ENCODE results near the gene IL36B. TPM values are rescaled to one million over a fixed set of nuclear protein-coding genes. Genes with fewer than 3 reads are reported as not detected.

The IL36B gene
- total RNA-seq, 1 experiment from 2014 or later, result not detected

DNA sequence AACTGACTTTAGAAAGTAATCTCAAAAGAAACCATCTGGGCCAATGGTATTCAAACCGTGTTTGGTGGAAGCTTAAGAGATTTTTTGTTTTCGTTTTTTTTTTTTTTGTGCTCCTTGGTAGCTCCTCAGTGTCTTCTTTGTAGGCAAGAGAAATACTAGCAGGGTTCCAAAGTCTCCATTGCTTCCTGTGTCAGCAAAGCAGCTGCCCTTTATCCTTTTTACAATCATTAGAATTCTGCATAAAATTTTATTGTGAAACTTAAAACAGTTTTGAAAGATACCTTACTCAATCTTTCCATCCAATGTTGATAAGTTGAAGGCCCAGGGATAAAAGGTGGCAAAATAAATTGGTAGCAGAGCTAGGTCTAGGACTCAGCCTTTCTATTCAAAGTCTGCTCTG is 15.6 kb upstream of the IL36B start:
- Histone ChIP-seq H3K36me3 (replicated peaks; ENCODE audit: control insufficient read depth, insufficient read depth, low read length) (no peaks in the 10 kb centered on the region), H3K27me3 (ENCODE audit: control insufficient read depth, insufficient read depth, low read length) (peaks cover 2% of the 10 kb centered on the region; the same call in 1 of the 2 replicates), H3K4me3 (ENCODE audit: insufficient read depth, low read depth, low read length) (no peak overlapping the region)
- no peak for DNase-seq

GRCh38 chr2:113067681-113068080 is 15.0 kb upstream of the IL36B start, which contains the start of gene IL1F10:
TSS of gene IL1F10 (plus strand) at chr2:113067970. CDS start at chr2:113072739, 4,769 bp downstream.
- DNase-seq, result no peak
- H3K36me3 ChIP-seq (replicated peaks; ENCODE audit: control insufficient read depth, insufficient read depth, low read length), result no peaks in the 10 kb centered on the region
- H3K27me3 ChIP-seq (ENCODE audit: control insufficient read depth, insufficient read depth, low read length), result peaks cover 2% of the 10 kb centered on the region; the same call in 1 of the 2 replicates
- H3K4me3 ChIP-seq (ENCODE audit: insufficient read depth, low read depth, low read length), result no peak within 1 kb of the TSS

DNA sequence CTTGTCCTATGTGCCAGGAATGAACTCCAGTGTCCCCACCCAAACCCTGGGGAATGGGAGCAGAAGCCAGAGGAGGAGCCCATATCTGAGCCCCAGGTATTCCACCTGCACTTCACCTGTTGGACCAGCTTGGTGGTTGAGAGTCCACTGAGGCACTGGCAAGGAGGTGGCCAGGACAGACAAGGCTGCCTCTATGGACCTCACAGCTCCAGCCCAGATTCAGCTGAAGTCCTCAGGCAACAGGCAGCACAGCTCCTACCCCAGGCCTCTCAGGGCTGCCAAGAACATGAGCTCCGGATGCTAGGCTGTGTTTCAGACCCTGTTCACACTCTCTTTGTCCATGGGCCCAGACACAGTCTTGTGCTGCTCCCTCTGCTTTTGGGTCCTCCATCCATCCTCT is 12.2 kb upstream of the IL36B start:
- Histone ChIP-seq H3K36me3 (replicated peaks; ENCODE audit: control insufficient read depth, insufficient read depth, low read length) (no peaks in the 10 kb centered on the region), H3K4me3 (ENCODE audit: insufficient read depth, low read depth, low read length) (no peak overlapping the region), H3K27me3 (ENCODE audit: control insufficient read depth, insufficient read depth, low read length) (peaks cover 4% of the 10 kb centered on the region)
- no peak for DNase-seq

DNA sequence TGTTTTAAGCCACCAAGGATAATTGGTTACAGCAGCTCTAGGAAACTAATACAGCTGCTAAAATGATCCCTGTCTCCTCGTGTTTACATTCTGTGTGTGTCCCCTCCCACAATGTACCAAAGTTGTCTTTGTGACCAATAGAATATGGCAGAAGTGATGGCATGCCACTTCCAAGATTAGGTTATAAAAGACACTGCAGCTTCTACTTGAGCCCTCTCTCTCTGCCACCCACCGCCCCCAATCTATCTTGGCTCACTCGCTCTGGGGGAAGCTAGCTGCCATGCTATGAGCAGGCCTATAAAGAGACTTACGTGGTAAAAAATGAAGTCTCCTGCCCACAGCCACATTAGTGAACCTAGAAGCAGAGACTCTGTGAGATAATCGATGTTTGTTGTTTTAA is 11.6 kb upstream of the IL36B start:
- H3K36me3 ChIP-seq (replicated peaks; ENCODE audit: control insufficient read depth, insufficient read depth, low read length), result no peaks in the 10 kb centered on the region
- peaks cover 4% of the 10 kb centered on the region for H3K27me3 ChIP-seq (ENCODE audit: control insufficient read depth, insufficient read depth, low read length)
- H3K4me3 ChIP-seq (ENCODE audit: insufficient read depth, low read depth, low read length), result no peak overlapping the region
- DNase-seq, result no peak

GRCh38 chr2:113061896-113062770 is 9.5 kb upstream of the IL36B start:
- peaks cover 6% of the 10 kb centered on the region for H3K27me3 ChIP-seq (ENCODE audit: control insufficient read depth, insufficient read depth, low read length)
- DNase-seq, result no peak
- no peaks in the 10 kb centered on the region for H3K36me3 ChIP-seq (replicated peaks; ENCODE audit: control insufficient read depth, insufficient read depth, low read length)
- no peak overlapping the region for H3K4me3 ChIP-seq (ENCODE audit: insufficient read depth, low read depth, low read length)

- Histone ChIP-seq H3K27me3 (ENCODE audit: control insufficient read depth, insufficient read depth, low read length) (peaks cover 6% of the 10 kb centered on the region), H3K36me3 (replicated peaks; ENCODE audit: control insufficient read depth, insufficient read depth, low read length) (no peaks in the 10 kb centered on the region), H3K4me3 (ENCODE audit: insufficient read depth, low read depth, low read length) (no peak overlapping the region)
- DNase-seq, result no peak
Measured at GRCh38 chr2:113061241-113061640, 8.6 kb upstream of the IL36B start.

DNA sequence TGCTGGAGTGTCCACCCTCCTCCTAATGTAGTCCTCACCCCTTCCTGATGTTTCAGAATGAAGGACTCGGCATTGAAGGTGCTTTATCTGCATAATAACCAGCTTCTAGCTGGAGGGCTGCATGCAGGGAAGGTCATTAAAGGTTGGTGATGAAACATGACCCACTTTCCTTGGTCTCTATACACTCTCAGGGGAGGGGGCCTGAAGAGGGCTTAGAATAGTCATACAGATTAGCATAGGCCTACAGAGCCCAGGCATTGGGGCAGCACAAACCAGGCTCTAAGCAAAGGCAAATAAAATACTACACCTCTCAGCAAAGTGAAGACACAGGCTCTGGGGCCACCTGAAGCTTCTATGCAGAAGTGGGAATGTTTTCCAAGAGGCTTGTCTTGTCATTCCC is 8.1 kb upstream of the IL36B start:
- H3K27me3 ChIP-seq (ENCODE audit: control insufficient read depth, insufficient read depth, low read length), result peaks cover 6% of the 10 kb centered on the region
- no peak for DNase-seq
- no peak overlapping the region for H3K4me3 ChIP-seq (ENCODE audit: insufficient read depth, low read depth, low read length)
- no peaks in the 10 kb centered on the region for H3K36me3 ChIP-seq (replicated peaks; ENCODE audit: control insufficient read depth, insufficient read depth, low read length)

DNA sequence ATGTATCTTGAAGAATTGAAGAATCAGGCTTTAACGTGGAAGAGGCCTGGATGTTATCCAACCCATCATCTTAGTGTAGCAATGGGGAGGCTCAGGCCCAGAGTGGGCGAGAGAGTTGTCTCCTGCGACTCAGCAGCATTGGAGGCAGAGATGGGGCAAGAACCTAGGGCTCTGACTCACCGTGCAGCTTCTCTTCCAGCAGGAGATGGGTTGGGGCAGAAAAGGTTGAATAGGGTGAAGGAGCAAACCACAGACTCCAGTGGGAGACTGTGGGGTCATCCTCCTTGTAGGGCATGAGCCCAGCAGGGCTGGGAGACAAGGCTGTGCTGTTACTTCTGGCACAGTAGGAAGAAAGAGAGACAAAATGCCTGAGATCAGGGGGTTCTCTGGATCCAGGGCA is 7.7 kb upstream of the IL36B start:
- H3K27me3 ChIP-seq (ENCODE audit: control insufficient read depth, insufficient read depth, low read length), result peaks cover 6% of the 10 kb centered on the region
- DNase-seq, result no peak
- no peak overlapping the region for H3K4me3 ChIP-seq (ENCODE audit: insufficient read depth, low read depth, low read length)
- H3K36me3 ChIP-seq (replicated peaks; ENCODE audit: control insufficient read depth, insufficient read depth, low read length), result no peaks in the 10 kb centered on the region

GRCh38 chr2:113058998-113059960 is 6.6 kb upstream of the IL36B start, which contains the start of gene IL36RN:
TSS of gene IL36RN (plus strand) at chr2:113059198. CDS start at chr2:113059439, 241 bp downstream.
- H3K27me3 ChIP-seq (ENCODE audit: control insufficient read depth, insufficient read depth, low read length), result peaks cover 4% of the 10 kb centered on the region
- H3K4me3 ChIP-seq (ENCODE audit: insufficient read depth, low read depth, low read length), result no peak within 1 kb of the TSS
- H3K36me3 ChIP-seq (replicated peaks; ENCODE audit: control insufficient read depth, insufficient read depth, low read length), result no peaks in the 10 kb centered on the region
- DNase-seq, result no peak

GRCh38 chr2:113058411-113058994 is 5.8 kb upstream of the IL36B start:
- Histone ChIP-seq H3K27me3 (ENCODE audit: control insufficient read depth, insufficient read depth, low read length) (peaks cover 4% of the 10 kb centered on the region), H3K4me3 (ENCODE audit: insufficient read depth, low read depth, low read length) (no peak overlapping the region), H3K36me3 (replicated peaks; ENCODE audit: control insufficient read depth, insufficient read depth, low read length) (no peaks in the 10 kb centered on the region)
- no peak for DNase-seq

GRCh38 chr2:113057117-113057516 is 4.5 kb upstream of the IL36B start:
- H3K36me3 ChIP-seq (replicated peaks; ENCODE audit: control insufficient read depth, insufficient read depth, low read length), result no peaks in the 10 kb centered on the region
- H3K4me3 ChIP-seq (ENCODE audit: insufficient read depth, low read depth, low read length), result no peak overlapping the region
- peaks cover 4% of the 10 kb centered on the region for H3K27me3 ChIP-seq (ENCODE audit: control insufficient read depth, insufficient read depth, low read length)
- no peak for DNase-seq

GRCh38 chr2:113056521-113056920 is 3.9 kb upstream of the IL36B start:
- Histone ChIP-seq H3K36me3 (replicated peaks; ENCODE audit: control insufficient read depth, insufficient read depth, low read length) (no peaks in the 10 kb centered on the region), H3K27me3 (ENCODE audit: control insufficient read depth, insufficient read depth, low read length) (peaks cover 4% of the 10 kb centered on the region), H3K4me3 (ENCODE audit: insufficient read depth, low read depth, low read length) (no peak overlapping the region)
- no peak for DNase-seq

GRCh38 chr2:113054066-113054465 is 1.4 kb upstream of the IL36B start:
- H3K36me3 ChIP-seq (replicated peaks; ENCODE audit: control insufficient read depth, insufficient read depth, low read length), result no peaks in the 10 kb centered on the region
- H3K27me3 ChIP-seq (ENCODE audit: control insufficient read depth, insufficient read depth, low read length), result peaks cover 2% of the 10 kb centered on the region; the same call in 1 of the 2 replicates
- H3K4me3 ChIP-seq (ENCODE audit: insufficient read depth, low read depth, low read length), result no peak overlapping the region
- DNase-seq, result no peak

GRCh38 chr2:113053666-113054065 is 999 bp upstream of the IL36B start:
- DNase-seq, result no peak
- H3K27me3 ChIP-seq (ENCODE audit: control insufficient read depth, insufficient read depth, low read length), result no peaks in the 10 kb centered on the region; the same call in 1 of the 2 replicates

More at GRCh38 chr2:113053666-113054065, 999 bp upstream of the IL36B start:
- H3K4me3 ChIP-seq (ENCODE audit: insufficient read depth, low read depth, low read length), result no peak overlapping the region
- no peaks in the 10 kb centered on the region for H3K36me3 ChIP-seq (replicated peaks; ENCODE audit: control insufficient read depth, insufficient read depth, low read length)

Measured in H7 (cell line).